Hematopoietic multipotent progenitor cell treated with erythropoietin and hydrocortisone succinate and interleukin-3 and kit ligand, for 15 days (in vitro differentiated cells): ENCODE measurements around the gene ECI2.
"Not testable (repeated sequence)": the region's sequence is repeated elsewhere in the genome, so short reads cannot be mapped to it uniquely, and the experiment has no call there.

ENCODE experiments used
- DNase-seq: peaks from one replicate; pipeline ENCODE4 v3.0.0-alpha.2; 2015; ENCODE audit warnings: low spot score

ECI2 gene

GRCh38 chr6:4138186-4138585 lies 2.8 kb upstream of the ECI2 start:
- no peak for DNase-seq

GRCh38 chr6:4136354-4136831 lies 1.0 kb upstream of the ECI2 start:
- no peak for DNase-seq

- DNase-seq: peak; percentile 93
Measured at GRCh38 chr6:4135665-4136353, 434 bp upstream of the ECI2 start.

GRCh38 chr6:4133941-4134838 lies 1.2 kb downstream of the ECI2 start:
- peak; percentile 26 for DNase-seq

GRCh38 chr6:4130357-4130987 lies 4.9 kb downstream of the ECI2 start:
- DNase-seq: no peak

GRCh38 chr6:4129446-4129845 lies 5.9 kb downstream of the ECI2 start:
- DNase-seq: no peak

GRCh38 chr6:4128748-4129147 lies 6.6 kb downstream of the ECI2 start:
- no peak for DNase-seq

GRCh38 chr6:4128072-4128471 lies 7.3 kb downstream of the ECI2 start:
- DNase-seq: no peak

- no peak for DNase-seq
Measured at GRCh38 chr6:4125933-4126864, 9.2 kb downstream of the ECI2 start.

GRCh38 chr6:4125500-4125899 lies 9.9 kb downstream of the ECI2 start:
- DNase-seq: no peak

- no peak for DNase-seq
Measured at GRCh38 chr6:4124351-4124750, 11.0 kb downstream of the ECI2 start.

- no peak for DNase-seq
Measured at GRCh38 chr6:4115741-4116140, 19.6 kb downstream of the ECI2 start.

- DNase-seq: no peak
Measured at GRCh38 chr6:4114123-4114522, 21.3 kb downstream of the ECI2 start.

GRCh38 chr6:4113649-4114048 lies 21.7 kb downstream of the ECI2 start:
- DNase-seq: no peak

- DNase-seq: no peak
Measured at GRCh38 chr6:4112366-4112765, 23.0 kb downstream of the ECI2 start.

GRCh38 chr6:4109363-4109815 lies 26.0 kb downstream of the ECI2 start:
- DNase-seq: not testable (repeated sequence)

GRCh38 chr6:4108561-4109093 lies 26.7 kb downstream of the ECI2 start:
- no peak for DNase-seq

- DNase-seq: no peak
Measured at GRCh38 chr6:4107873-4108272, 27.5 kb downstream of the ECI2 start.

GRCh38 chr6:4105980-4106536 lies 29.3 kb downstream of the ECI2 start:
- no peak for DNase-seq

GRCh38 chr6:4103929-4104328 lies 31.4 kb downstream of the ECI2 start:
- no peak for DNase-seq

- DNase-seq: no peak
Measured at GRCh38 chr6:4102687-4103244, 32.6 kb downstream of the ECI2 start.
